SKM-1 treated with dmso at 0.1 percent for 144 hours (cell line): ENCODE measurements around the gene UQCC2.

Experiments
- DNase-seq: peaks from one replicate; lab custom pipeline; 2025; ENCODE audit not compliant: unreplicated experiment; lab: John Stamatoyannopoulos, UW

UQCC2 gene

GRCh38 chr6:33677689-33678088, 33.8 kb downstream of the UQCC2 start:
- no peak for DNase-seq

GRCh38 chr6:33677143-33677660, 34.3 kb downstream of the UQCC2 start:
- no peak for DNase-seq

- no peak for DNase-seq
Observed at GRCh38 chr6:33676416-33677142, 34.9 kb downstream of the UQCC2 start.

- DNase-seq: no peak
Observed at GRCh38 chr6:33675968-33676367, 35.5 kb downstream of the UQCC2 start.

GRCh38 chr6:33673851-33674250, 37.6 kb downstream of the UQCC2 start:
- no peak for DNase-seq

DNA sequence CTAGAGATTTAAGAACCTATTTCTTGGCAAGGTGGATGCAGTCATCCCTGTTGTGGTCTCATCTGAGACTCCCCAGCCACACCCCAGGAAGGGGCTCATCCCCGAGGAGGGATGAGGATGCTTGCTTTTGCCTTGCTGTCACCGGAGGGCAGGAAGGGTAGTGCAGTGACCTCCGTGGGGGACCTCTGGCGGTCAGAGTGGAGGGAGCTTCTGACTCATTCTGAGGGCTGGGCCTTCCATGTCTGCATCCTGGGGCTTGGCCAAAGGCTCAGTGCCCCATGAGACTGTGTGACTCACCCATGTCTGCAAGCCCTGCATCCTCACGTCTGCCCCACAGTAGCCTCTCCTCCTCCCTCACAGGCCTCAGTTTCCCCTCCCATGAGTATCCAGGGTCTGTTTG, 38.7 kb downstream of the UQCC2 start:
- DNase-seq: no peak

DNA sequence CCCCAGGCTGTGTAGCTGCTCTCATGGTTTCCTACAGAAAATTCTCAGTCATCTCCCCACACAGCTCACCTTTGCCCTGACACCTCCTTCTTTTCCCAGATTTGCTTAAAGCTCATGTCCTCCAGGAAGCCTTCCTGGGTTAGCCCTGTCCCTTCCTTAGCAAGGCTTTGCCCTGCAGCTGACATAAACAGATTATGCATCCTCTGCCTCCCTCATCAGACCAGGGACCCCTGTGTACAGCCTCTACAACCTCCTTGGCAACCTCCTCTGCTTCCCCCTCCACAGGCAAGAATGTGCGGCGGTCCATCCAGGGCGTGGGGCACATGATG, 39.8 kb downstream of the UQCC2 start:
- no peak for DNase-seq

DNA sequence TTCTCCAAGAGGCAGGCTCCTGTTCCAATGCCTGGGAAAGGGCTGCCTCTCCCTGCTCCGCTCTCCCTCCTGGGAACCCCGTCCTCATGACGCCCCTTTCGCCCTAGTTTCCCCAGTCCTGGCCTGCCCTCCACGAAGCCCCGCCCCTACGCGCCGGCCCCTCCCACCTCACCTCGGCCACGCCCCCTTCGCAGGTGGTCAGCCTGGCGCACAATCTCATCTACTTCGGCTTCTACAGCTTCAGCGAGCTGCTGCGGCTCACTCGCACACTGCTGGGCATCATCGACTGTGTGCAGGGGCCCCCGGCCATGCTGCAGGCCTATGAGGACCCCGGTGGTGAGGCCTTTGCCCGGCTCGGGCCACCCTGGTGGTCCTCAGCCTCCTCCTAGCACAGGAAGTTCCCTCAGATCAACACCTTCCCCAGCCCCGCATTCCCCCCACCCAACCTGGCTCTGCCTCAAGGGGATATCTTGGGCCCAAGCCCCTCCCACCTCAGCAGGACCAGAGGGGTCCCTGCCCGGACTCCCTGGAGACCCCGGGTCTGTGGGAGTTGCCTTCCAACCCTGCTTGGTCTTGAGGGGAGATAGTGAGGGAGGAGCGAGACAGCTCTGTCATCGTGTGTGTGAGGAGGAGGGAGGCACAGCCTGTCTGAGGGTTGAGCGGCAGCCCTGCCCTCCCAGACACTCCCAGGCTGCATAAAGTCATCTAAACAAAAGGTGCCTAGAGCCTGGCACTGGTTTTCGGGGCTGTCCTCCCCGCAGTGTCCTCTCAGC, 40.3 kb downstream of the UQCC2 start:
- DNase-seq: no peak

DNA sequence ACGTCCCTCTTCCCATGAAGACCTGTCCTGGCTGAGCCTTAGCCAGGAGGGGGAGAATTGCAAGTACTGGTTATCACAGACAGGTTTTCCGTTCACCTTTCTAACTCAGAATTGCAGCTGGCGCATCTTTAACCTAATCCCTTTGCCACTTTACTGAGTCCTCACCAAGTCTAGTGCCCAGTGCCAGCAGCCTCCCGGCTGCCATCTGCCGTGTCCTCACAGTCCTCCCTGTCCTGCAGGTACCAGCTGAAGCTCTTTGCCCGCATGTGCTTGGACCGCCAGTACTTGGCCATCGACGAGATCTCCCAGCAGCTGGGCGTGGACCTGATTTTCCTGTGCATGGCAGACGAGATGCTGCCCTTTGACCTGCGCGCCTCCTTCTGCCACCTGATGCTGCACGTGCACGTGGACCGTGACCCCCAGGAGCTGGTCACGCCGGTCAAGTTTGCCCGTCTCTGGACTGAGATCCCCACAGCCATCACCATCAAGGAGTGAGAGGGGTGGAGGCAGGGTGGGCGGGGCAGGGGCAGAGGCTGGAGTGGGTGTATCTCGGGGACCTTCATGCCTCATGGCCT, 41.3 kb downstream of the UQCC2 start:
- no peak for DNase-seq

DNA sequence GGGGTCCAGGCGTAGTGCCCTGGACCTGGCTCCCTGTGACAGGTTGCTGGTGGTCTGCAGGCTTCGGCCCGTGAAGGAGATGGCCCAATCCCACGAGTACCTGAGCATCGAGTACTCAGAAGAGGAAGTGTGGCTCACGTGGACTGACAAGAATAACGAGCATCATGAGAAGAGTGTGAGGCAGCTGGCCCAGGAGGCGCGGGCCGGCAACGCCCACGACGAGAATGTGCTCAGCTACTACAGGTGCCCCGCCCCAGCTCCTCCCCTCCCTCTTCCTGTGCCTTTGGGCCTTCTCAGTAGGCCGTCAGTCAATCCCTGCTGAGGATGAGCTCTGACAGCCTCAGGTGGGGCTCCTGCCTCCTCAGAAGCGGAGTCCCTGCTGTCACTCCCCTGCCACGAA, 42.6 kb downstream of the UQCC2 start:
- no peak for DNase-seq

DNA sequence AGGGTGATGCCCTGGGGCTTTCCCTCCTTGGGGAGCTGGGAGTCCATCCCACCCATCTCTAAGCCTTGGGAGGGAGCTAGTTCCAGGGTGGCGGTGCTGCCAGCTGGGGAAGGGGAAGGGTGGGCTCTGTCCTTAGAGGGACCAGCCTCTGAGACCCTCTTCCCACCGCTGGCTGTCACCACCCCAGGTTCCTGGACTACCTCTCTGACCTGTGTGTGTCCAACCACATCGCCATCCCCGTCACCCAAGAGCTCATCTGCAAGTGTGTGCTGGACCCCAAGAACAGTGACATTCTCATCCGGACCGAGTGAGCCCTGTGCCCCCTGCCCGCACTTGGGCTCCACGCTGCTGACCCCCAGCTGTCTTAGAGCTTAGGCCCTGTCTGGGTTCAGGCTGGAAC, 43.2 kb downstream of the UQCC2 start:
- no peak for DNase-seq

GRCh38 chr6:33667776-33668175, 43.7 kb downstream of the UQCC2 start:
- no peak for DNase-seq

DNA sequence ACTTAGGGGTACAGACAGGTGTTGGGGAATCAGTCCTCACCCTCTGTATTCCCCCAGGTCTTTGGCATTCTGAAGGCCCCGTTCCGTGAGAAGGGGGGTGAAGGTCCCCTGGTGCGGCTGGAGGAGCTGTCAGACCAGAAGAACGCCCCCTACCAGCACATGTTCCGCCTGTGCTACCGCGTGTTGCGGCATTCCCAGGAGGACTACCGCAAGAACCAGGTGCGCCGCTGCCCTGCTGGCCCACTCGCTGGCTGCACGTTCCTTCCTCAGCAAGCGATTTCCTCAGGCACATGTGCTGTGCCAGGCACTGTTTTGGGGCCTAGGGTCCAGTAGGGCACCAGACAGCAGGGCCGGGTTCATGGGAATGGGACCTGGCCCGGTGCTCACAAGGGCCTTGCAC, 44.4 kb downstream of the UQCC2 start:
- DNase-seq: no peak

- DNase-seq: no peak
Observed at GRCh38 chr6:33665957-33666356, 45.5 kb downstream of the UQCC2 start.

DNA sequence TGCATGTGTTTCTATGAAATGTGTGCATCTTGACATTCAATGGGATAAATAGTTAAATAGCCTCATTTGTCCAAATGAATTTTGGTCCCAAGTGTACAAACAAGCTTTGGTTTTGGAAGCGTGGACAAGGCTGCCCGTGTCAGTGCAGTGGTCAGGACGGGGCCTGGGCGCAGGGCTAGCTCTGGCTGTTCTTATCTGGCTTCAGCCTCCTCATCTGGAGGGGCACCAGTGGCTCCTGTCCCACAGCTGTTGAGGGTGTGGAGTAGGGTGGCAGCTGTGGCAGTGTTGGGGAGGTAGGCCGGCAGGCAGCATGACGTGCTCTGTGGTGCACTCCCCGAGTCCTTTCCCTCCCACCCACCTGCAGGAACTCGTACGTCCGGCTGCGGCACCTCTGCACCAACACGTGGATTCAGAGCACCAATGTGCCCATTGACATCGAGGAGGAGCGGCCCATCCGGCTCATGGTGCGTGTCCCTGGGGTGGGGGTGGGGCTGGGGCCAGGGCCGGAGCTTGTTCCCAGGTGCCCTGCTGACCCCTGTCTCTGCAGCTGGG, 46.9 kb downstream of the UQCC2 start:
- no peak for DNase-seq

- DNase-seq: no peak
Observed at GRCh38 chr6:33663727-33664449, 47.6 kb downstream of the UQCC2 start.

DNA sequence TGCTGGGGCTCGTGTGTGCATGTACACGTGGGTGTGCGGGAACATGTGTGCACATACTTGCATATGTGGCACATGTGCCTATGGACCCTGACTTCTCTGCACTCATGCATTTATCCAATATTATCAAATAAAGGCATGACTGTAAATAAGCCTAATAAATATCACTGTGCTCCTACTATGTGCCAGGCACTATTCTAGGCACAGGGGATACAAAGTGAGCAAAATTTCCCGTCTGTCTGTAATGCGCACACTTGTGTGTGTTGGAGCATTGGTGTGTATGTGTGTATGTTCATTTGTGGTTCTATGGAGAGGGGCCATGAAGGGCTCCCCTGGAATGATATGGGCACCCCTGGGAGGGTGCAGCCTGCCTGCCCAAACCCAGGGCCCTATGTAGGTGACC, 48.5 kb downstream of the UQCC2 start:
- DNase-seq: no peak

DNA sequence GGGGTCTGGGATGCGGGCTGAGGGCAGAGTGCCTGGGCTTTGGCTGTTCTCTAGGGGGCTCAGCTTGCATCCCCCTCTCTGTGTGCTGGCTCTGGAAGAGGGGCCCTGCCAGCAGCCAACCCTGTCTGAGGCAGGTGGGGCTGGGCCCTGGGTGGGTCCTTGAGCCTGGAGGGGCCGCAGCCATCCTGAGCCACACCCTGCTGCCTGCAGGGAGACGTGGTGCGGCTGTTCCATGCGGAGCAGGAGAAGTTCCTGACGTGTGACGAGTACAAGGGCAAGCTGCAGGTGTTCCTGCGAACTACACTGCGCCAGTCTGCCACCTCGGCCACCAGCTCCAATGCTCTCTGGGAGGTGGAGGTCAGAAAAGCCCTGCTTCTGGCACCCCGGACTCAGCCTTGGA, 49.2 kb downstream of the UQCC2 start:
- DNase-seq: no peak

- DNase-seq: no peak
Observed at GRCh38 chr6:33661106-33661838, 50.2 kb downstream of the UQCC2 start.

DNA sequence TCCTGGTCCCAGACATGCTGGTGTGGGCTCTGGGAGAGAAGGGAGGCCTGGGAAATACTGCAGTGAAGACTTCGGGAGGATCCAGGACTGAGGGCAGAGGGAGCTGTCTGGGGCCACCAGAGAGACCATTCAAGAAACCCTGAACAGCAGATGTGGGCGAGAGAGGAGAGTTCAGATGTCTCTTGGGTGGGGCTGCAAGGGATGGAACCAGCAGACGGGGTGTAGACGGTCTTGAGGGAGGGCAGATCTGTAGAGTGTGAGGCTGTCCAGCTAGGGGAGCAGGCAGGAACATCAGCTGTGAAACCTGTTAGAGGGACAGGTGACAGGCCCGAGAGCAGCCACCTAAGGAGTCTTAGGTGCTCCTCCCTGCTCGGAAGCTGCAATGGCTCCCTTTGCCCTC, 51.5 kb downstream of the UQCC2 start:
- no peak for DNase-seq
